Endodermal cell (in vitro differentiated cells): ENCODE data around the gene DHX8. TPM values are rescaled to one million over a fixed set of nuclear protein-coding genes. Genes with fewer than 3 reads are reported as not detected.
A peak's percentile ranks its signal among the peaks of the same experiment; 100 is the strongest.
"Not testable (repeated sequence)": the region's sequence is repeated elsewhere in the genome, so short reads cannot be mapped to it uniquely, and the experiment has no call there.

ENCODE experiments used
- DNase-seq: peaks from one replicate; pipeline ENCODE4 v3.0.0-alpha.2; 2017
- H3K27ac ChIP-seq: 2 replicates; pipeline ENCODE4 v1.5.1; 2013; ENCODE audit warnings: mild to moderate bottlenecking, low read depth, low read length, moderate library complexity
- H3K27me3 ChIP-seq: 2 replicates; pipeline ENCODE4 v1.6.1; 2013; ENCODE audit warnings: mild to moderate bottlenecking, low read length, moderate library complexity; ENCODE audit not compliant: insufficient read depth, control insufficient read depth, poor library complexity, severe bottlenecking
- H3K36me3 ChIP-seq: 2 replicates; pipeline ENCODE4 v1.7.0; 2013; ENCODE audit warnings: mild to moderate bottlenecking, low read length, moderate library complexity; ENCODE audit not compliant: control insufficient read depth, insufficient read depth
- H3K4me1 ChIP-seq: one replicate; pipeline ENCODE4 v1.7.0; 2013; ENCODE audit warnings: low read length; ENCODE audit not compliant: control insufficient read depth, insufficient read depth
- H3K4me3 ChIP-seq: 2 replicates; pipeline ENCODE4 v1.5.1; 2013; ENCODE audit warnings: mild to moderate bottlenecking, low read length, moderate library complexity
- H3K9ac ChIP-seq: 2 replicates; pipeline ENCODE4 v1.6.1; 2013; ENCODE audit warnings: mild to moderate bottlenecking, low read length, moderate library complexity; ENCODE audit not compliant: poor library complexity, severe bottlenecking; ENCODE audit errors: extremely low read depth
- H3K9me3 ChIP-seq: 2 replicates; pipeline ENCODE4 v1.6.1; 2013; ENCODE audit warnings: mild to moderate bottlenecking, low read length, moderate library complexity; ENCODE audit not compliant: control insufficient read depth
- H3K27ac Mint-ChIP-seq: 2 replicates; pipeline ENCODE4 v1.8.0; 2020; ENCODE audit warnings: mixed read lengths
- H3K27me3 Mint-ChIP-seq: 2 replicates; pipeline ENCODE4 v1.8.0; 2021; ENCODE audit warnings: mild to moderate bottlenecking, mixed read lengths; ENCODE audit not compliant: insufficient read depth
- H3K36me3 Mint-ChIP-seq: 2 replicates; pipeline ENCODE4 v1.8.0; 2020; ENCODE audit warnings: low read depth, mixed read lengths
- H3K4me1 Mint-ChIP-seq: 2 replicates; pipeline ENCODE4 v1.8.0; 2020; ENCODE audit warnings: mixed read lengths
- H3K4me3 Mint-ChIP-seq: 2 replicates; pipeline ENCODE4 v1.8.0; 2020; ENCODE audit warnings: mild to moderate bottlenecking, moderate library complexity, mixed read lengths
- H3K9me3 Mint-ChIP-seq: 2 replicates; pipeline ENCODE4 v1.8.0; 2020; ENCODE audit warnings: mild to moderate bottlenecking, mixed read lengths
- WGBS, 2 experiments: methylation state at CpG; one replicate each; pipeline versions ENCODE4 v1.1.5 to v1.1.7; 2013; ENCODE audit warnings: missing lambda C conversion rate in 2 of 2, mixed read lengths in 1 of 2; ENCODE audit not compliant: insufficient coverage in 1 of 2, insufficient read length in 1 of 2; 5-methylcytosine and 5-hydroxymethylcytosine counted together
- total RNA-seq, 2 donors: library from RNA; stranded (reverse); fragmentation: NEBNext Ultra II Directional in 1 of 2; extraction: Animal tissue kit (Norgen Biotek cat#: 25700) in 1 of 2; gene quantifications; 2 replicates in 1 of 2; 3 replicates in 1 of 2; pipeline ENCODE4 v1.2.1, GENCODE V29; 2021
- TF ChIP-seq, protein P1 (sequence below): fragments of 200-600 bp; sonication (generic); conservative IDR thresholded peaks from 2 replicates; pipeline ENCODE4 v1.5.0; 2021; ENCODE audit warnings: antibody characterized with exemption, mild to moderate bottlenecking

The DHX8 gene
- total RNA-seq, 2 donors from 2014 or later: 53.3 to 57.1 TPM

DNA sequence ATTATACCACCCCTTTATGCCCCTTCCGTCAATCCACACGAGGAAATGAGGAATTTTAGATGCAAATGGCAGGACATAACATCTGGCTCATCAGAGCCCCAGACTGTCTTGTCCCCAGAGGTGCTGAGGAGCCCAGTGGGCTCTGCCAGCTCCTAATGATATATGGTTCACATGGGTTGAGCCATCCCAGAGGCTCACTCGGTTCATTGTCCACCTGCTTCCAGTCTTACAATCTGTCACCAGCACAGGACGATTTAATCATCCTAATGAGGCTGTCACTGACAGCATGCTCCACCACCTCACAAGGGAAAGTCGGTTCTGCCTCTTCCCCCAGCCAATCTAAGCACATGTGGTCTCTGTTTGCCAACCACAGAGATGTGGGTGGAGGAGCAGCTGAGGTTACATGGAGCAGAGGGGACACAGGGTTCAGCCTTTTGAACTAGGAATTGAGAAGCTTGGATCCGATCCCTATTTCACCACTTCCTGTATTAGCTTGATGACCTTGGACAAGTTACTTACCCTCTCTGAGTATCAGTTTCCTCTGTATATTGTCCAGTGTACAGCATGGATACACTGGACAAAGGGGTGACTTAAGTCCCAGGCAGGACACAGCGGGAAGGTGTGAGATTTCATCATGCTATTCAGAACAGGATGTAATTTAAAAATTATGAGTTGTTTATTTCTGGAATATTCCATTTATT lies 27.0 kb upstream of the DHX8 start:
- 86 to 92% methylated on average over 1 to 7 of the region's 7 CpGs for WGBS, 2 experiments
- Mint-ChIP-seq H3K27me3 (no peaks in the 10 kb centered on the region), H3K9me3 (peaks cover 5% of the 10 kb centered on the region), H3K27ac (no peak overlapping the region), H3K4me3 (no peak overlapping the region), H3K4me1 (peaks cover 47% of the 10 kb centered on the region), H3K36me3 (peaks cover 2% of the 10 kb centered on the region)
- Histone ChIP-seq H3K9me3 (no peaks in the 10 kb centered on the region), H3K4me3 (no peak overlapping the region), H3K36me3 (no peaks in the 10 kb centered on the region), H3K27me3 (no peaks in the 10 kb centered on the region), H3K9ac (no peak overlapping the region), H3K27ac (peak overlapping the region; percentile 25), H3K4me1 (peaks cover 20% of the 10 kb centered on the region)
- TF ChIP-seq, protein P1, sequence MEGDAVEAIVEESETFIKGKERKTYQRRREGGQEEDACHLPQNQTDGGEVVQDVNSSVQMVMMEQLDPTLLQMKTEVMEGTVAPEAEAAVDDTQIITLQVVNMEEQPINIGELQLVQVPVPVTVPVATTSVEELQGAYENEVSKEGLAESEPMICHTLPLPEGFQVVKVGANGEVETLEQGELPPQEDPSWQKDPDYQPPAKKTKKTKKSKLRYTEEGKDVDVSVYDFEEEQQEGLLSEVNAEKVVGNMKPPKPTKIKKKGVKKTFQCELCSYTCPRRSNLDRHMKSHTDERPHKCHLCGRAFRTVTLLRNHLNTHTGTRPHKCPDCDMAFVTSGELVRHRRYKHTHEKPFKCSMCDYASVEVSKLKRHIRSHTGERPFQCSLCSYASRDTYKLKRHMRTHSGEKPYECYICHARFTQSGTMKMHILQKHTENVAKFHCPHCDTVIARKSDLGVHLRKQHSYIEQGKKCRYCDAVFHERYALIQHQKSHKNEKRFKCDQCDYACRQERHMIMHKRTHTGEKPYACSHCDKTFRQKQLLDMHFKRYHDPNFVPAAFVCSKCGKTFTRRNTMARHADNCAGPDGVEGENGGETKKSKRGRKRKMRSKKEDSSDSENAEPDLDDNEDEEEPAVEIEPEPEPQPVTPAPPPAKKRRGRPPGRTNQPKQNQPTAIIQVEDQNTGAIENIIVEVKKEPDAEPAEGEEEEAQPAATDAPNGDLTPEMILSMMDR: no peak
- DNase-seq: no peak

DNA sequence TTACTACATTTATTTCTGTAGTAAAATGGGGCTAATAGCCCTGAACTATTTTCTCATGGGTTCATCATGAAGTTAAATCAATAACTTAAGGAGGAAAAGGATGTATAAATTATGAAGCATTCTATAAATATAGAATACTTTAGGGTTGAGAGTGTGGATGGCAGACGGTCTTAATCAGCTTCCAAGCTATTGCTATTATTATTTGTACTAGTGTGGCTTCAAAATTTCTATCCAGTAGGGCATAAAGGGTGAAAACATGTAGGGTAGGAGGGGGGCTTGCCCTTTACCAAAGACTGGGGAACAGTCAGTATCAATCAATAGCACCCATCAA lies 26.4 kb upstream of the DHX8 start:
- peaks cover 20% of the 10 kb centered on the region for H3K4me1 ChIP-seq
- no peak overlapping the region for H3K27ac ChIP-seq
- Mint-ChIP-seq H3K36me3 (peaks cover 2% of the 10 kb centered on the region), H3K4me1 (peaks cover 47% of the 10 kb centered on the region), H3K9me3 (peaks cover 5% of the 10 kb centered on the region), H3K27me3 (no peaks in the 10 kb centered on the region), H3K4me3 (no peak overlapping the region), H3K27ac (no peak overlapping the region)
- H3K9ac ChIP-seq: no peak overlapping the region
- no peaks in the 10 kb centered on the region for H3K9me3 ChIP-seq
- H3K36me3 ChIP-seq: no peaks in the 10 kb centered on the region
- no peaks in the 10 kb centered on the region for H3K27me3 ChIP-seq
- 100% methylated on average over 1 of the region's 1 CpG; no CpG with 5 or more reads in 1 of the 2 experiments for WGBS, 2 experiments
- no peak overlapping the region for H3K4me3 ChIP-seq
- TF ChIP-seq, protein P1: no peak
- DNase-seq: no peak

DNA sequence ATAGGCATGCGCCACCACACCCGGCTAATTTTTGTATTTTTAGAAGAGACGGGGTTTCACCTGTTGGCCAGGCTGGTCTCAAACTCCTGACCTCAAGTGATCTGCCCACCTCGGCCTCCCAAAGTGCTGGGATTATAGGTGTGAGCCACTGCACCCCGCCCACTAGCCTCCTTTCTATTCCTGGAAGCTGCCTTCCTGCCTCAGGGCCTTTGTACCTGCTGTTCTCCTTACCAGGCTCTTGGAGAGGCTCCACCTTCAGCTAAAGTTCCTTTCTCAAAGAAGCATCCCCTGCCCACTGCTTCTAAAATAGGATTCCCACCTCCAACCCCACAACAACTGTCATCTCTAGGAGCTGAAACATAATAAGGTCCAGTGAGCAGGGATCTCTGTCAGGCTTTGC lies 23.9 kb upstream of the DHX8 start:
- H3K9me3 Mint-ChIP-seq, H3K4me3 Mint-ChIP-seq, H3K9ac ChIP-seq, H3K36me3 ChIP-seq, H3K27me3 ChIP-seq, H3K27ac ChIP-seq, DNase-seq, H3K36me3 Mint-ChIP-seq, H3K4me3 ChIP-seq, H3K27me3 Mint-ChIP-seq, H3K9me3 ChIP-seq, H3K27ac Mint-ChIP-seq: not testable (repeated sequence)
- peaks cover 45% of the 10 kb centered on the region for H3K4me1 Mint-ChIP-seq
- 79 to 94% methylated on average over 2 to 5 of the region's 5 CpGs for WGBS, 2 experiments
- H3K4me1 ChIP-seq: peaks cover 16% of the 10 kb centered on the region

GRCh38 chr17:43461185-43461584 lies 22.6 kb upstream of the DHX8 start:
- Mint-ChIP-seq H3K9me3 (no peaks in the 10 kb centered on the region), H3K27ac (no peak overlapping the region), H3K4me3 (no peak overlapping the region), H3K27me3 (no peaks in the 10 kb centered on the region), H3K4me1 (peaks cover 49% of the 10 kb centered on the region), H3K36me3 (peaks cover 2% of the 10 kb centered on the region)
- TF ChIP-seq, protein P1: no peak
- Histone ChIP-seq H3K36me3 (no peaks in the 10 kb centered on the region), H3K27me3 (no peaks in the 10 kb centered on the region), H3K9me3 (no peaks in the 10 kb centered on the region), H3K4me3 (no peak overlapping the region), H3K4me1 (peaks cover 16% of the 10 kb centered on the region), H3K9ac (no peak overlapping the region), H3K27ac (no peak overlapping the region)
- no peak for DNase-seq
- WGBS, 2 experiments: no CpG with 5 or more reads among the region's 1 CpG

GRCh38 chr17:43462569-43462968 lies 21.2 kb upstream of the DHX8 start:
- H3K4me3 Mint-ChIP-seq, H3K27me3 Mint-ChIP-seq, H3K36me3 ChIP-seq, H3K27ac Mint-ChIP-seq, H3K9me3 Mint-ChIP-seq, H3K9ac ChIP-seq, DNase-seq, H3K4me1 ChIP-seq, H3K36me3 Mint-ChIP-seq, H3K27ac ChIP-seq, H3K27me3 ChIP-seq, H3K4me3 ChIP-seq, H3K9me3 ChIP-seq: not testable (repeated sequence)
- 68 to 96% methylated on average over 2 to 3 of the region's 4 CpGs for WGBS, 2 experiments
- peaks cover 43% of the 10 kb centered on the region for H3K4me1 Mint-ChIP-seq
